ENCODE measurements around the gene DFFA.

GRCh38 chr1:10484521-10484920 lies 12.2 kb upstream of the DFFA start:
- no peak for TF ChIP-seq ESRRA (IDR thresholded peaks at IDR 0.05; ENCODE audit: borderline replicate concordance, low read length)
- no peak for TF ChIP-seq CTCF (IDR thresholded peaks at IDR 0.05)
- no peak for TF ChIP-seq RCOR1 (IDR thresholded peaks at IDR 0.05; ENCODE audit: low read depth, low read length)
- no peak for TF ChIP-seq KDM5A (IDR thresholded peaks at IDR 0.05)

Data from A549 (cell line).